ENCODE results near the gene PAK5. TPM values are rescaled to one million over a fixed set of nuclear protein-coding genes. Genes with fewer than 3 reads are reported as not detected.

Gene PAK5
- total RNA-seq, 2 experiments from 2014 or later: not detected

GRCh38 chr20:9711872-9712271 is 127.0 kb downstream of the PAK5 start:
- Histone ChIP-seq H3K4me1 (ENCODE audit: insufficient read depth, low read length) (no peaks in the 10 kb centered on the region), H3K9me3 (ENCODE audit: control insufficient read depth in 1 of 2, insufficient read depth in 1 of 2, low read length in 2 of 2) (no peaks in the 10 kb centered on the region), H3K27me3 (ENCODE audit: control insufficient read depth in 1 of 2, insufficient read depth in 2 of 2, low read length in 2 of 2) (no peaks in the 10 kb centered on the region), H3K4me3 (ENCODE audit: low read length) (no peak overlapping the region), H3K27ac (ENCODE audit: low read depth in 1 of 2, low read length in 2 of 2) (no peak overlapping the region), H3K36me3 (ENCODE audit: insufficient read depth, low read length) (no peaks in the 10 kb centered on the region)
- CTCF ChIA-PET: no interaction called here
- intact Hi-C loops (cut with DNase I, micrococcal nuclease): no loop called here
- DNase-seq (no peak), ATAC-seq (ENCODE audit: poor library complexity) (no peak)
- H3K4me1 Mint-ChIP-seq (ENCODE audit: low read depth): no peaks in the 10 kb centered on the region
- H3K36me3 Mint-ChIP-seq (ENCODE audit: low read depth): no peaks in the 10 kb centered on the region
- H3K27ac Mint-ChIP-seq: no peak overlapping the region
- no peak for TF ChIP-seq CTCF (IDR thresholded peaks at IDR 0.05)
- POLR2A ChIA-PET: no interaction called here
- H3K4me3 Mint-ChIP-seq: no peak overlapping the region
- no peaks in the 10 kb centered on the region for H3K27me3 Mint-ChIP-seq
- H3K9me3 Mint-ChIP-seq: no peaks in the 10 kb centered on the region

GRCh38 chr20:9710685-9711084 is 128.2 kb downstream of the PAK5 start:
- ChIA-PET POLR2A (no interaction called here), CTCF (no interaction called here)
- Mint-ChIP-seq H3K36me3 (ENCODE audit: low read depth) (no peaks in the 10 kb centered on the region), H3K27me3 (no peaks in the 10 kb centered on the region), H3K4me3 (no peak overlapping the region), H3K4me1 (ENCODE audit: low read depth) (no peaks in the 10 kb centered on the region), H3K9me3 (no peaks in the 10 kb centered on the region), H3K27ac (no peak overlapping the region)
- DNase-seq: no peak
- no peak overlapping the region for H3K4me3 ChIP-seq (ENCODE audit: low read length)
- no peaks in the 10 kb centered on the region for H3K4me1 ChIP-seq (ENCODE audit: insufficient read depth, low read length)
- intact Hi-C loops (cut with DNase I, micrococcal nuclease): no loop called here
- no peaks in the 10 kb centered on the region for H3K9me3 ChIP-seq (ENCODE audit: control insufficient read depth in 1 of 2, insufficient read depth in 1 of 2, low read length in 2 of 2)
- no peaks in the 10 kb centered on the region for H3K27me3 ChIP-seq (ENCODE audit: control insufficient read depth in 1 of 2, insufficient read depth in 2 of 2, low read length in 2 of 2)
- H3K27ac ChIP-seq (ENCODE audit: low read depth in 1 of 2, low read length in 2 of 2): no peak overlapping the region
- ATAC-seq (ENCODE audit: poor library complexity): no peak
- no peaks in the 10 kb centered on the region for H3K36me3 ChIP-seq (ENCODE audit: insufficient read depth, low read length)
- TF ChIP-seq CTCF (IDR thresholded peaks at IDR 0.05): no peak

- ATAC-seq (ENCODE audit: poor library complexity) (no peak), DNase-seq (no peak)
- ChIA-PET POLR2A (interaction anchor here (0.6 kb wide), 1 partner anchor 103 kb away, joined by 3 read pairs; no protein-coding TSS in a partner anchor), CTCF (no interaction called here)
- Histone ChIP-seq H3K4me3 (ENCODE audit: low read length) (no peak overlapping the region), H3K4me1 (ENCODE audit: insufficient read depth, low read length) (no peaks in the 10 kb centered on the region), H3K36me3 (ENCODE audit: insufficient read depth, low read length) (no peaks in the 10 kb centered on the region), H3K27ac (ENCODE audit: low read depth in 1 of 2, low read length in 2 of 2) (no peak overlapping the region), H3K9me3 (ENCODE audit: control insufficient read depth in 1 of 2, insufficient read depth in 1 of 2, low read length in 2 of 2) (no peaks in the 10 kb centered on the region), H3K27me3 (ENCODE audit: control insufficient read depth in 1 of 2, insufficient read depth in 2 of 2, low read length in 2 of 2) (no peaks in the 10 kb centered on the region)
- no peak overlapping the region for H3K4me3 Mint-ChIP-seq
- TF ChIP-seq CTCF (IDR thresholded peaks at IDR 0.05): no peak
- intact Hi-C loops (cut with DNase I, micrococcal nuclease): no loop called here
- no peaks in the 10 kb centered on the region for H3K4me1 Mint-ChIP-seq (ENCODE audit: low read depth)
- peaks cover 2% of the 10 kb centered on the region for H3K9me3 Mint-ChIP-seq
- no peak overlapping the region for H3K27ac Mint-ChIP-seq
- no peaks in the 10 kb centered on the region for H3K27me3 Mint-ChIP-seq
- no peaks in the 10 kb centered on the region for H3K36me3 Mint-ChIP-seq (ENCODE audit: low read depth)
These were observed 133.0 kb downstream of the PAK5 start for GRCh38 chr20:9705722-9706476.

Measured in CD4-positive, alpha-beta T cell (primary cell).